Osteocyte (in vitro differentiated cells): Measurements from ENCODE around the gene KAT14. TPM values are rescaled to one million over a fixed set of nuclear protein-coding genes. Genes with fewer than 3 reads are reported as not detected.
A peak's percentile ranks its signal among the peaks of the same experiment; 100 is the strongest.
"Not testable (repeated sequence)": the region's sequence is repeated elsewhere in the genome, so short reads cannot be mapped to it uniquely, and the experiment has no call there.

Source experiments
- DNase-seq: peaks from one replicate; pipeline ENCODE4 v3.0.0; 2021; ENCODE audit warnings: mixed read lengths; ENCODE audit not compliant: unreplicated experiment; ENCODE audit errors: extremely low spot score
- H3K27ac Mint-ChIP-seq: one replicate; pipeline ENCODE4 v1.8.0; 2021; ENCODE audit warnings: mild to moderate bottlenecking, mixed read lengths; ENCODE audit not compliant: unreplicated experiment
- H3K27me3 Mint-ChIP-seq: one replicate; pipeline ENCODE4 v1.8.0; 2021; ENCODE audit warnings: mixed read lengths; ENCODE audit not compliant: unreplicated experiment
- H3K36me3 Mint-ChIP-seq: one replicate; pipeline ENCODE4 v1.8.0; 2021; ENCODE audit warnings: mixed read lengths; ENCODE audit not compliant: unreplicated experiment
- H3K4me1 Mint-ChIP-seq: one replicate; pipeline ENCODE4 v1.8.0; 2021; ENCODE audit warnings: mixed read lengths; ENCODE audit not compliant: unreplicated experiment
- H3K4me3 Mint-ChIP-seq: one replicate; pipeline ENCODE4 v1.8.0; 2021; ENCODE audit warnings: mild to moderate bottlenecking, moderate library complexity, mixed read lengths; ENCODE audit not compliant: unreplicated experiment
- H3K9me3 Mint-ChIP-seq: one replicate; pipeline ENCODE4 v1.8.0; 2021; ENCODE audit warnings: mixed read lengths; ENCODE audit not compliant: unreplicated experiment
- total RNA-seq: library from RNA; stranded (reverse); gene quantifications from 2 replicates; pipeline ENCODE4 v1.2.1, GENCODE V29; 2021
- TF ChIP-seq, protein P1 (sequence below): fragments of 200-600 bp; sonication (generic); IDR thresholded peaks from 2 replicates; pipeline ENCODE4 v1.5.0; 2021; ENCODE audit warnings: antibody characterized with exemption, mild to moderate bottlenecking, moderate library complexity

KAT14 gene
- total RNA-seq, 1 donor from 2014 or later: 17.8 TPM

GRCh38 chr20:18091623-18092022 is 46.0 kb upstream of the KAT14 start:
- Mint-ChIP-seq H3K4me1 (no peaks in the 10 kb centered on the region), H3K36me3 (no peaks in the 10 kb centered on the region), H3K27ac (no peak overlapping the region), H3K4me3 (no peak overlapping the region), H3K9me3 (no peaks in the 10 kb centered on the region), H3K27me3 (peaks cover 7% of the 10 kb centered on the region)
- DNase-seq: no peak
- TF ChIP-seq, protein P1, sequence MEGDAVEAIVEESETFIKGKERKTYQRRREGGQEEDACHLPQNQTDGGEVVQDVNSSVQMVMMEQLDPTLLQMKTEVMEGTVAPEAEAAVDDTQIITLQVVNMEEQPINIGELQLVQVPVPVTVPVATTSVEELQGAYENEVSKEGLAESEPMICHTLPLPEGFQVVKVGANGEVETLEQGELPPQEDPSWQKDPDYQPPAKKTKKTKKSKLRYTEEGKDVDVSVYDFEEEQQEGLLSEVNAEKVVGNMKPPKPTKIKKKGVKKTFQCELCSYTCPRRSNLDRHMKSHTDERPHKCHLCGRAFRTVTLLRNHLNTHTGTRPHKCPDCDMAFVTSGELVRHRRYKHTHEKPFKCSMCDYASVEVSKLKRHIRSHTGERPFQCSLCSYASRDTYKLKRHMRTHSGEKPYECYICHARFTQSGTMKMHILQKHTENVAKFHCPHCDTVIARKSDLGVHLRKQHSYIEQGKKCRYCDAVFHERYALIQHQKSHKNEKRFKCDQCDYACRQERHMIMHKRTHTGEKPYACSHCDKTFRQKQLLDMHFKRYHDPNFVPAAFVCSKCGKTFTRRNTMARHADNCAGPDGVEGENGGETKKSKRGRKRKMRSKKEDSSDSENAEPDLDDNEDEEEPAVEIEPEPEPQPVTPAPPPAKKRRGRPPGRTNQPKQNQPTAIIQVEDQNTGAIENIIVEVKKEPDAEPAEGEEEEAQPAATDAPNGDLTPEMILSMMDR: no peak

DNA sequence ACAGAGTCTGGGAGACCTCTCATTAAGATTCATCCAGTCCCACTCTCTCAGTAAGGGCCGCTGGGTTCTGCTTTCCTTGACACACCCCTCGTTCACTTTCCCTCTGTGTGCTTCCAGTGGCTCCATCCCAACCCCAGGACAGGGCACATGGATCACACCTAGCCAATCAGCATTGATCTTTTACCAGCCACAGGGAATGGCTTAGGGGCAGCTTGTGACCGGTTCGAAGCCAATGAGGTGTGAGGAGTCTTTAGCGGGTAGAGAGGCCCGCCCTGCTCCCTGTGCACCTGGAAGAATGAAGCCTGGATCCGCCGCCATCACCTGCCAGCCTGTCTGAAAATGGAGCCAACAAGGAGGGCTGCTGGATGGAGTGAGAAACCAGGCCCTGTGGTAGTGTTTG is 44.8 kb upstream of the KAT14 start:
- no peak overlapping the region for H3K4me3 Mint-ChIP-seq
- TF ChIP-seq, protein P1: no peak
- no peaks in the 10 kb centered on the region for H3K4me1 Mint-ChIP-seq
- H3K9me3 Mint-ChIP-seq: no peaks in the 10 kb centered on the region
- H3K27me3 Mint-ChIP-seq: peaks cover 10% of the 10 kb centered on the region
- no peaks in the 10 kb centered on the region for H3K36me3 Mint-ChIP-seq
- H3K27ac Mint-ChIP-seq: no peak overlapping the region
- DNase-seq: peak; percentile 76

DNA sequence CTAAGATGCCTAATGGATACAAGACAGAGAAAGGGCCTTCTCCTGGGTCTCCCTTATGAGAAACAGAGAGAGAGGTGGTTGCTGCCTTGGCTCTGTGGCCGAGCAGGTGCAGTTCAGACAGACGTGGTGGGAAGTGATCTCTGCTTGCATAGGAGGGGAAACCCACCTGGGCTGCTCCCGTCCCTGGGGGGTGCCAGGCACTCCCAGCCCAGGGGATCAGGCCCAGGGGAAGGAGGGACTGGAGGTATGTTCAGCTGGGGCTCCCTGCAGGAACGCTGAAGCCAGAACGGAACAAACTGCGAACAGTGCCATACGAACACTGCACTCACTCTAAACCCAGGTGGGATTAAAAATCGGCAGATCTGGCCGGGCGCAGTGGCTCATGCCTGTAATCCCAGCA is 44.3 kb upstream of the KAT14 start:
- Mint-ChIP-seq H3K27ac (no peak overlapping the region), H3K36me3 (no peaks in the 10 kb centered on the region), H3K9me3 (no peaks in the 10 kb centered on the region), H3K4me1 (no peaks in the 10 kb centered on the region), H3K27me3 (peaks cover 10% of the 10 kb centered on the region), H3K4me3 (no peak overlapping the region)
- TF ChIP-seq, protein P1: no peak
- DNase-seq: peak; percentile 72

DNA sequence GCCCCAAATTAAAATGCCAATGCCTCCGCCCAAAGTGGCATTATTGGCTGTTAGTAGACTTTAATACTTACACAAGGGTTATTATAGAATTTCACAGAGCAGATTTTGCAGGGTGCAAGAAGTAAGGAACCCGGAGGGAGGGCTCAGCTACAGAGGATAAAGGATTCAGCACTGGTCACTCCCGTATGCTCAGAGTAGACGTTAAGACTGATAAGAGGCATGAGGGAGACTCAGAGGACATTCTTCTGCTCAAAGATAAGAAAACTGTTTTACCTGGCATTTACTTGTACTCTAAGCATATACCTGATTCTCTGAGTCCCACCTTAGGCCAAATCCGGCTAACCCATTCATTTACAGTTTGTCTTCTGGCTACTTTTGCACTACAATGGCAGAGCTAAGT is 43.5 kb upstream of the KAT14 start:
- H3K9me3 Mint-ChIP-seq: no peaks in the 10 kb centered on the region
- peaks cover 10% of the 10 kb centered on the region for H3K27me3 Mint-ChIP-seq
- H3K4me1 Mint-ChIP-seq: no peaks in the 10 kb centered on the region
- TF ChIP-seq, protein P1: no peak
- H3K27ac Mint-ChIP-seq: no peak overlapping the region
- DNase-seq: no peak
- no peak overlapping the region for H3K4me3 Mint-ChIP-seq
- no peaks in the 10 kb centered on the region for H3K36me3 Mint-ChIP-seq

DNA sequence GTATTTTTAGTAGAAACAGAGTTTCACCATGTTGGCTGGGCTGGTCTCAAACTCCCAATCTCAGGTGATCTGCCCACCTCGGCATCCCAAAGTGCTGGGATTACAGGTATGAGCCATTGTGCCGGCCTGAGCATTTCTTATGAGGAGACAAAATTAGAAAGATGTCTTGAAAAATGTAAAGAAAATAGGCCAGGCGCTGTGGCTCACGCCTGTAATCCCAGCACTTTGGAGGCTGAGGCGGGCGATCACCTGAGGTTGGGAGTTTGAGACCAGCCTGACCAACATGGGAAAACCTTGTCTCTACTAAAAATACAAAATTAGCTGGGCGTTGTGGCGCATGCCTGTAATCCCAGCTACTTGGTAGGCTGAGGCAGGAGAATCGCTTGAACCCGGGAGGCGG is 37.1 kb upstream of the KAT14 start:
- not testable (repeated sequence) for H3K27ac Mint-ChIP-seq, H3K36me3 Mint-ChIP-seq, H3K4me1 Mint-ChIP-seq, H3K9me3 Mint-ChIP-seq, H3K4me3 Mint-ChIP-seq
- DNase-seq: peak; percentile 56
- peaks cover 24% of the 10 kb centered on the region for H3K27me3 Mint-ChIP-seq
